SU-DHL-6 (cell line): Measurements from ENCODE around the gene EPHB1.

Experiments
- CTCF ChIP-seq: fragments of 200-600 bp; sonication (generic); IDR thresholded peaks from one replicate; pipeline ENCODE4 v1.5.1; 2017; ENCODE audit warnings: antibody characterized with exemption, mild to moderate bottlenecking, low read length, moderate library complexity; ENCODE audit not compliant: insufficient read depth, poor library complexity, severe bottlenecking
- EZH2phosphoT487 ChIP-seq: fragments of 200-600 bp; sonication (generic), shearing (Covaris generic); conservative IDR thresholded peaks from 2 replicates; pipeline ENCODE4 v1.6.1; 2018; ENCODE audit warnings: mild to moderate bottlenecking, antibody characterized with exemption, low read length, moderate library complexity, mixed read lengths

GRCh38 chr3:134810850-134811249 lies 15.8 kb downstream of the EPHB1 start:
- no peak for TF ChIP-seq CTCF
- no peak for TF ChIP-seq EZH2phosphoT487
